ENCODE results near the gene RASGRF1. TPM values are rescaled to one million over a fixed set of nuclear protein-coding genes. Genes with fewer than 3 reads are reported as not detected.
"Not testable (repeated sequence)": the region's sequence is repeated elsewhere in the genome, so short reads cannot be mapped to it uniquely, and the experiment has no call there.

Gene RASGRF1
- polyA plus RNA-seq, 4 donors, result 0.07 to 0.92 (median 0.51) TPM

DNA sequence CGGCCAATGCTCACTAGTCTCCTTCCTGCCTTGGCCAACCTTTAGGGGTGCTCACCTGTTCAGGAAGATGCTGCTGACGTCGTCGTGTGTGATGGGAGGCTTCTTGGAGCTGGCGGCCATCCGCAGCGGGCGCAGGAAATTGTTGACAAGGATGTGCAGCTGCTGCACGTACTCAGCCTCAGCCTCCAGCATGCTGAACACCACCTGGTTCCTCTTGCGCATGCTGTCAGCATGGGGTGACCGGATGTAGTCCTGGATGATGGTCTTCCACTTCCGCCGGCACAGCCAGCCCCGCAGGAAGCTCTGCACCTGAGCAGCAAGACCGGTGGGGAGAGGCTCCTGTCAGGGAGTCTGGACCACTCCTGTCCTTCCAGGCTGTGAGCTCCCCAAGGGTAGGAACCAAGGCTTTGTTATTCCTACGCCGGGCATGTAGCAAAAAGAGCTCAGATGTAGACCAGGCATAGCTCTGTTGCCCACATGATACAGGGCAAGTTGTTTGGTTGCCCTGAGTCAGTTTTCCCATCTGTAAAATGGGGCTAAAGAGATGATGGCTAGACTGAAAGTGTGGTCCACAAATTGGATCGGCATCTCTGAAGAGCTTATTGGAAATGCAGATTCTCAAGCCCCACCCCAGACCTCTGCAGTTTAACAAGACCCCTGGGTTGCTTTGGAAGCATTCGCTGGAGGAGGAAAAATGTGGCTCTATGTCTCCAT, 43.7 kb downstream of the RASGRF1 start:
- DNase-seq (ENCODE audit: low read depth in 4 of 4, low spot score in 3 of 4), result no peak

DNA sequence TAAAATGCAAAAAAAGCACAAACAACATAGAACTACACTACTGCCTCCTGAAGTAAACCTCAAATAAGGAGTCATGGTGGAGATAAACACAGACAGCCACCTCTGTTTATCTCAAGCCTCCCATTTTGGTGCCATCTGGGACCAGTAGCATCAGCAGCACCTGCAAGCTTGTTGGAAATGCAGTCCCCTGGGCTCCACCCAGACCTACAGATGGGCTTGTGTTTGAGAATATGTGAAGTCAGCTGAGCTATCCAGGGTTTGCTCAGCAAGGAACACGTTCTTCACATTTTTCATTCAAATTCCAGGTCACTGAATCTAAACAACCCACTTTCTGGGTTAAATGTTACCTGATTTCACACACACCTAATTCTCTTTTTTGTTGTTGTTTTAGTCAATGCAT, 45.5 kb downstream of the RASGRF1 start:
- no peak for DNase-seq (ENCODE audit: low read depth in 4 of 4, low spot score in 3 of 4)

DNA sequence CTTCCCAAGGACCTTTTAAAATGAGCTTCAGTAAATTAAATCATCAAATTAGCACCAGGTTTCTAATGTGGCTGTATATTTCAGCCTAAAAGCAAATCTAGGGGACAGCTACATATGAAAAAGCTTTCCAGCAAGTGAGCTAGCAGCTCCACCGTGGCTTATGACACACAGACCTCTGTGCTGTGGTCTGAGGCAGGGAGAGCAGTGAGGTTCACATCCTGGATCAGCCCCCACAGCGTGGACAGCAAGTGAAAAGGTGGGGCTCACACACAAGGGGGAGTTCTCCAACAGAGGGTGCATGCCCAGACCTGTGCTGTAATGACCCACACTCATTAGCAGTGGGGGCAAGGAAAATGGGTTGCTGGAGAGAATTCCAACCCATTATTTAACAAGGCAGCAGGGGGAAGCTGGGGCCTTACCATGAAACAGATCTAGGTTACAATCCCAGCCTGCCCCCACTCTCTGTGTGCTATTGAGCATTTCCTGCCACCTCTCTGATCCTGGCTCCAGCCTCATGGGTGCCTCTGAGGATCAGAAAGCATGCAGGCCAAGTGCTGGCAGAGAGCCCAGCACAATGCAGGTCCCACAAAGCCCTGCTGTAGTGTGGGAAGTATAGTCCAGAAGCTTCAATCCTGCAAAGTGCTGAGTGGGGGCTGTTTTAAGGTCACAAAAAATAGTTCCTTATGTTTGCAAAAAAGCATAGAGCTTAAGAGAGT, 48.2 kb downstream of the RASGRF1 start:
- DNase-seq (ENCODE audit: low read depth in 4 of 4, low spot score in 3 of 4), result no peak

DNA sequence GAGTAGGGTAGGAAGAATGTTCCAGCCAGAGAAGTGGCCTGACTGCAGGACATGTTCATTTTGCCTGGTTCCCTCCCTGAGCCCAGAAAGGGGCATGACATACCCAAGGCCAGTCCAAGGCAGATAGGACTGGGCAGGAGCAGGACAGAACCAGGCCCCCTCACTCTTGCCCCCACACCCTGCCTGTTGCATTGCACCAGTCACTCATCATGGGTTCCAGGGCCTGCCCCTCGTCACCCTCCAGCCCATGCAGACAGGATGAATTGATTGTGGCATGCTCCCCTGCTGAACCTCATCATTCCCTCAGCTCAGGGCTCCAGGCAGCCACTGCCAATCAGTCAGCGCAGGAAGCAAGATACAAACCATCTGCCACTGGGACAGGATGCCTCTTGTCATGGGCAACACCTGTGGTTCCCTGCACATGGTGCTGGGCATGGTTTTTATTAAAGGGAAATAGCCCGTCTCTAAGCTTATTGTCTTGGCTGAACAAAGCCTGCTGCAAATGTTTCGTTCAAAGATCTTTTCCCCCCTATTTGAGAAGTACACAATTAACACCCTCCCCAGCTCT, 48.9 kb downstream of the RASGRF1 start:
- no peak for DNase-seq (ENCODE audit: low read depth in 4 of 4, low spot score in 3 of 4)

DNA sequence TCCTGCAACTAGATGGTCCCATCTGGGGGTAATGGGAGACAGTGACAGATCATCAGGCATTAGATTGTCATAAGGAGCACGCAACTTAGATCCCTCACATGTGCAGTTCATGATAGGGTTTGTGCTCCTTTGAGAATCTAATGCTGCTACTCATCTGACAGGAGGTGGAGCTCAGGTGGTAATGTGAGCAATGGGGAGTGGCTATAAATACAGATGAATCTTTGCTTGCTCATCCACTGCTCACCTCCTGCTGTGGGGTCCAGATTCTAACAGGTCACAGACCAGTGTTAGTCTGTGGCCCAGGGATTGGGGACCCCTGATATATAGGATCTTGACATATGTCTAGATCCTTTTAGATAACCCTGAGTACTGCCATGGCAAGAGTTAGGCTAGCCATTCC, 52.7 kb downstream of the RASGRF1 start:
- DNase-seq (ENCODE audit: low read depth in 4 of 4, low spot score in 3 of 4), result no peak

DNA sequence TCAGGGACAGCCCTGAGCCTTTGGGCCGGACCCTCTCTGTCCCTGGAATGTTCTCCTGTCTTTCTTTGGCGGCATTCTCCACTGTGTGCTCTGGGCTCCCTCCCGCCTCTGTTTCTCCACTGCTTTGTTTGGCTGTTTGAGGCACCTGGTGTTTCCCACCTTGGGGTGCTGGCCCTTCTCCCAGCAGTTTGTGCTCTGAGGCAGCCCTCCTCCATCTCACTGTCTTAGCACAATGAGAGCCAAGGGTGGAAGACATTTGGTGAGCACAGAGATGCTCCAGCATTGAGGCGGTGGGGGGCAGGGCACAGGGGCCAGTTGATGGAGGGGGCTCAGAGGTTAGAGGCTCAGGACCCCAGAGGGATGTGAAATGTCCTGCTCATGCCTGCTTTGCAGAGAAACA, 54.3 kb downstream of the RASGRF1 start:
- no peak for DNase-seq (ENCODE audit: low read depth in 4 of 4, low spot score in 3 of 4)

DNA sequence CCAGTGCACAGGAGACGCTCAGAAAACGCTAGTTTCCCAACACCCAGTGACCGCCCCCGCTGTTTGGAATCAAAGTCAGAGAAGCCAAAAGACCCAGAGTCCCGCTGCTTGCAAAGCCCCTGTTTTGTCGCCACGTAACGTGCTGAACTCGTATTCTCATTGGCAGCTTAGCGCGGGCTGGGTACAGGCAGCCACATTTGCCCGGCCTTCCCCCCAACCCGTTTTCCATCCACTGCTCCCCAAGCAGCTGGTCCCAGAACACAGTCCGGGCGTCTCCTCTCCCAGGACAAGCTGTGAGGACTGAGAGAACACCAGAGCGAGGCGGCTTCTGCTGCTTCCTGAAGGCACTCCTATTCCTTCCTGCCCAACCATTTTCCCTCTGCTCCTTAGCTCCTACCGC, 54.8 kb downstream of the RASGRF1 start:
- no peak for DNase-seq (ENCODE audit: low read depth in 4 of 4, low spot score in 3 of 4)

DNA sequence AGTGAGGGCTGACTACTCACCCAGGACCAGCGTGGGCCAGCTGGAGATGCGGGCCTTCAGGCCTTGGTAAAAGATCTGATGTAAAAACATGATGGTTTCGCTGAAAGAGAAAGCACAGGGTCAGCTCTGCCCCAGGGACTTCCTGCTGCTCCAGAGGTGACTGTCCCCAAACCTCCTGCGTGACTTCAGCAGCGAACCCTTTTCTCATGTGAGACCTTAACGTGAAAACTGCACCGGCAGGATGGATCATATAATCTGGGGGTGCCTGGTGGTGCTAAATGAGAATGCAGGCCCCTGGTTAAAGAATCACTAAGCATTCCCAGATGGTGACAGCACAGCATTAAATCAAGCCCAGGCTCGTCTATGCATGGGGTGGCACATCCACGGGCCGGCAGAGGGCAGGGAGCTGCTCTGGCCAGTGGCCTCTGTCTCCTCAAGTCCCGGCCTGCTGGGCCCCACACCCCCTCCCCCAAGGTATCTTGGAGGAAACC, 55.4 kb downstream of the RASGRF1 start:
- peak in 1 of 4 donors; percentile 22 for DNase-seq (ENCODE audit: low read depth in 4 of 4, low spot score in 3 of 4)

DNA sequence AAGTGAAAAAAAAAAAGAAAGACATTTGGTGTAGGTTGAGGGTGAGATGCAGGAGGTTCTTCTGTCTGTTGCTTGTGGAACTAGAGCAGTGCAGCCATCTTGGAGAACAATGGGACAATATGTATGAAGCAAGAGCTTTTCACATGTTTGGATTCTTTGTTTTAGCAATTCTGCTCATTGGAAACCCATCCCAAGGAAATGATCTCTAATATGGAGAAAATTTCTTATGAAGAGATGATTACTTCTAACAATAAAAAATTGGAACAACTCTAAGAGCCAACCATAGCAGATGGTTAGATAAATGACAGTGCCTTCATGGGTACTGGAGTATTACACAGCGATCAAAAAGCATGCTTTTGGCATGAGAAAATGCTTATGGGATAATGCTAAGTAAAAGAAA, 56.3 kb downstream of the RASGRF1 start:
- no peak for DNase-seq (ENCODE audit: low read depth in 4 of 4, low spot score in 3 of 4)

DNA sequence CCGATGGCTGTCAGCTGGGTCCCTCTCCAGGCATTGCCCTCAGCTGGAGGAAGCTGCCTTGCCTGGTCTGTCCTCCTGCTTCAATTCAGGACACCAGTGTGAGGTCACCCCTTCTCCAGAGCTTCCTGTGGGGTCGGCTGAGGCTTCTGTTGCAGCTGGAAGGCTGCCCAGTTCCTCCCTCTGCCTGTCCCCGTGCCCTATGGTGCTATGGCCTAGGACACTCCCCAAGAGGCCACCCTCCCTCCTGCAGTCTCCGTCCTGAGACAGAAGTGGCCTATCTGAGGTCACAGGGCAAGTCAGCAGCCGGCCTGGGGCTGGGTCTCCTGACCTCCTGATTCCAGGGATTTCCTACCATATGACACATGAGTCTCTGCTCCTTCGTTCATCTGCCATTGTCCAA, 57.9 kb downstream of the RASGRF1 start:
- DNase-seq (ENCODE audit: low read depth in 4 of 4, low spot score in 3 of 4), result no peak

DNA sequence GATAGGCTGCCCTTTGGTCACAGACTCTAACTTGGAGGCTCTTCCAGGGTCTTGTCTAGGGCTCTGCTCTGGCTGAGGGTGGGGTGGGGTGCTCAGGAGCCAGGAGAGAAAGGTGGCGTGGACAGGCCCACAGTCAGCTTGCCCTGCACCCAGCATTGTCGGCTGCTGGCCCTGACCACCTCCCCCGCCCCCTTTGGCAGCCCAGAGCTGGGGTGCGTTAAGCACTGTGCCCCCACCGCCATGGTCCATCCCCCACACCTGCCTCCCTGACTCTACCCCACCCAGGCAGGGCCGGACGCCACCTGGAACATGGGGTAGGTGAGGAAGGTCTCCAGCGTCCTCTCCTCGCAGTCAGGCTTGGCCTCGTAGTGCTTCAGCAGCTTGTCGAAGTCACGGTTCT, 58.8 kb downstream of the RASGRF1 start:
- no peak for DNase-seq (ENCODE audit: low read depth in 4 of 4, low spot score in 3 of 4)

DNA sequence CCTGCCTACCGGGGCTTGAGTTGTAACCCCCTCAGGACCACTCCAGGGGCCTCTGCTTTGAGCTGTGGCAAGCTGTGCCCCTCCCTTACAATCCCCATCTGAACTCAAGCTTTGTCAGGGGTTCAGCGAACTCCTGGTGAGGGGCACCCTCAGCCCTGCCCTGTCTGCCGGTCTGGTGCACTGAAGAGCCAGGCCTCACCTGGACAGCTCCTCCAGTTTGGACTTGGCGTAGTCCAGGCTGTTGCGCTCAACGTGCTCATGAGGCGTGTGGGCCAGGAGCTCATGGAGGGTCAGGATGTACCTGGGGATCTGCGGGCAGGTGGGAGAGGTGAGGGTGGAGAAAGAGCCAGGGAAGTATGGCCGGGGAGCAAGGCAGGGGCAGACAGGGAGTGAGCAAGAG, 59.4 kb downstream of the RASGRF1 start:
- no peak for DNase-seq (ENCODE audit: low read depth in 4 of 4, low spot score in 3 of 4)

DNA sequence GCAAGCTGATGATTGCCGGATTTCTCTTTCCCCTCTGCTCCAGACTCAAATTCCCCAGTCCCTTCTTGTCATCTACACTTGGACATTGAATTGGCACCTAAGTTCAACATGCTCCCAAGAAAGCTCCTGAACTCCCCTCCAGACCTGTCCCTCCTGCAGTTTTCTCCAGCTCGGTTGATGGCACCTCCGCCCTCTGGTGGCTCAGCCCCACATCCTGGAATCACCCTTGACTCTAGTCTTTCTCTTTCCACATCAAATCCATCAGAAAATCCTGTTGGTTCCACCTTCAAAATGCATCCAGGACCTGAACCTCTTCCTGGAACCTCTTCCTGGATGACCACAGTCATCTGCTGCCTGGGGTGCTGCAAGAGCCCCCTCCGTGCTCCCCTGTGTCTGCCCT, 60.1 kb downstream of the RASGRF1 start:
- no peak for DNase-seq (ENCODE audit: low read depth in 4 of 4, low spot score in 3 of 4)

DNA sequence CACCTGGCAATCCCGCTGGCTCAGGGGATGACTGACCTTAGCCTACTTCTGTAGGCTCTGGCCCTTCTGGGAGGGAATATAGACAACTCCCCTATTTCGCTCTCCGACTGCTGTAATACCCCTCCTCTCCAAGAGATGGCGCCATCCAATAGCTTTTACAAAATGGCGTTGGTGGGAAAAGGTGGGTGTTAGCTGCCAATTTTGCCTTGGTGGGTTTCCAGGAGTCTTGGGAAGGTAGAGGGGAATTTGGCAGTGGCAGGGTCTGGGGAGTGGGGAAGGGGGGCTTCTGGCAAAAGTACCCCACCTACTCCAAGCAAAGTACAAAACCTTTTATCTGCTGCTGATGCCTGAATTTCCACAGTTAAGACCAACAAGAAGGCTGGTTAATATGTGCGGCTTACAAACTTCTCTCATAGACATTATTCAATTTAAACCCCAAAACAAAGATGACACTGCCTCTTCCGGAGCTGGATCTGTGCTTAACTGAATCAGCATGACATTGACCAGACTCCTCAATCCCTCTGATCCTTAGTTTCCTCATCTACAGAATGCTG, 62.1 kb downstream of the RASGRF1 start:
- no peak for DNase-seq (ENCODE audit: low read depth in 4 of 4, low spot score in 3 of 4)

DNA sequence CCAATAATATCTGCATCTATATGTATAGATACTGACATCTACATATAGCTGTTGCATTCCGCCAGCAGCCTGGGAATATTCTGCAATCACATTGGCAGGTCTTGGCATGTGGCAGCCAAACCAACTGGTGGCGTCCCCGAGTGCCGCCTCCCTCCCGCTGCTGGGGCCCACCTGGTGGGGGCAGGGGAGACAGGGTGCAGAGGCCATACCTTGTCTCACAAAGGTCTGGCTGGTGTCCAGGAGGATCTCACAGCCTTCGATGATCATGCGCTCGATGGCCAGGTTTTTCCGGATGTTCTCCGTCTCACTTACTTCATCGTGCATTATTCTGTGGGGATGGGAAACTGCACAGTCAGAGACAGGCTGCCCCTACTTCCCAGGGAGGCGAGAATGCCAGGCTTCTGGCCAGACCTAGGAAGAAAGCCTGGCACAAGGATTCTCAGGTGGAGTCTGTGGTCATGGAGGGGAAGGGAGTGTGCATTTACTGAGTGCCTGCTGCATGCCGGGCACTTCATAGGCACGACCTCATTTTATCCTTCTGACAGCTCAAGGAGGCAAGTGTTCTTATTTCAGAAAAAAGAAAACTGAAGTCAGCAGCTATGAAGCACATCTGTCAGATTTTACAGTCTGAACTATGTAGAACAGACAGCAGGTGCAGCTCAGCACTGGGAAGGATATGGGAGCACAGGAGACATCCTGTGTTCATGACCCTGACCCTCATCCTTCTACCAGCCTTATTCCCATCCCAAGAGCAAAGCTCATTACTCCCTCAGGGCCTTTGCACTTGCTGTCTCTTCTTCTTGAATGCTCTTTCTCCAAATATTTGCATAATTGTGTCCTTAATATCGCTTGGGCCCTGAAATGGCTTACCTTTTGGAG, 62.8 kb downstream of the RASGRF1 start:
- DNase-seq (ENCODE audit: low read depth in 4 of 4, low spot score in 3 of 4), result no peak

DNA sequence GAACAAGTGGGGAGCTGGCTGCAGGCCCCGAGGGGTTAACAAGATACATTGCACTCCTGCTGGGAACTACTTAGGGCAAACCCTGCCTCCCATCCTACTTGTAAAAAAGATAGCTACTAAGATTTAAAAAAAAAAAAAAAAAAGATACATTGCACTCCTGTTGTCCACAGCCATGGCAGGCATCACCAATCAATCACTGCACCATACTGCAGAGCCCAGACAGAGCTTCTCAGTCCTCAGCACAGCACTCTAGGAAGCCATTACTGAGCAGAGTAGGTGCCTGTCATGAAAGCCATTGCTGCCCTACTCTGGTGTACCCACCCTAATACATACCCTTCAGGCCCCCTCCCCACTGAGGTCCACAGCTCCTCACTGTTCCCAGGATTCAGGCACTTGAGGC, 64.8 kb downstream of the RASGRF1 start:
- no peak for DNase-seq (ENCODE audit: low read depth in 4 of 4, low spot score in 3 of 4)

DNA sequence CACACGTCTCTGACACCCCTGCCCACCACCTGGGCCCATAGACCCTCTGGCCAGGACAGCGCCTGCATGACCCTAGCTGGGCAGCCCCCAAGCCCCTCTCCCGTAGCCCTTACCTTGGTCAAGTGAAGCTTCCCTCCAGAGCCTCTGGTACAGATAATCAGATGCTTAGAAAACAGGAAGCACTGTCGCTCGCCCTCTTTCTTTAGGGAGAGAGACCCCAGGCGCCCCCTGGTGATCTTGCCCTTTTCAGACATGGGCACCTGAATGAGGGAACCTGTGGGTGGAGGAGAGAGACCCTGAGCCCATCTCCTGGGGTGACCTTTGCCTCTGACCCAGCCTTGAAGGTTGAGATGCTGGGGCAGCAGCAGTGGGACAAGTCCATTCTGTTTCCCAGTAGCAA, 65.4 kb downstream of the RASGRF1 start:
- no peak for DNase-seq (ENCODE audit: low read depth in 4 of 4, low spot score in 3 of 4)

DNA sequence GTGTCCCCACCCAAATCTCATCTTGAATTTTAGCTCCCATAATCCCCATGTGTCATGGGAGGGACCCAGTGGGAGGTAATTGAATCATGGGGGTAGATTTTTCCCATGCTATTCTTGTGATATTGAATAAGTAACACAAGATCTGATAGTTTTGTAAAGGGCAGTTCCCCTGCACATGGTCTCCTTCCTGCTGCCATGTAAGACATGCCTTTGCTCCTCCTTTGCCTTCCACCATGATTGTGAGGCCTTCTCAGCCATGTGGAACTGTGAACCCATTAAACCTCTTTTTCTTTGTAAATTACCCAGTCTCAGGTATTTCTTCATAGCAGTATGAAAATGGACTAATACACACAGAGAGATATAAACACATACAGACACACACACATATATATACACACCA, 66.1 kb downstream of the RASGRF1 start:
- DNase-seq (ENCODE audit: low read depth in 4 of 4, low spot score in 3 of 4), result not testable (repeated sequence)

DNA sequence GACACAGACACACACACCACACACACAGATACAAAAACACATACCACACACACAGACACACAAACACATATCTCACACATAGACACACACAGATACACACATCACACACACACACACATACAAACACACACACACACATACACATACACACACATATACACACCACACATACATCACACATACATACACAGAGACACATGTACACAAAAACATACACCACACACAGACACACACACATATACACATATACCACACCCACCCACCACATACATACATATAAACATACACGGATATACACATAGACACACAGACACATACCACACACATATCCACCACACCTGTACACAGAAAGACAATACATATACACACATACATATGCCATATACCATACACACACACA, 66.7 kb downstream of the RASGRF1 start:
- DNase-seq (ENCODE audit: low read depth in 4 of 4, low spot score in 3 of 4), result no peak

DNA sequence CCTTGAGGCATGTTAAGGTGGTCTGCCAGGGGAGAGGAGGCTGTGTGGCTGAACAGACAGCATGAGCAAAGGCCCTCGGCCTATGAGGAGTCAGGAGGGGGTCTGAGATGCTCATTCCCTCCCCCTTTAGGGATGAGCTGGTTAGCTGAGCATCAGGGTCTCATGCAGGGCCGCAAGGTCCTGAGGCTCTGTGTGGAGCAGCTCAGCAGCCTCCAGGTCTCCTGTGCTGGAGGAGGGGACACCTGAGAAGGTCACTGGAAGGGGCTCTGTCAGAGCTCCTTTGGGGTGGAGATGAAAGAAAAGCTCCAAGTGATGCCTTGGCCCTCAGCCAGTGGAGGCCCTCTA, 67.1 kb downstream of the RASGRF1 start:
- DNase-seq (ENCODE audit: low read depth in 4 of 4, low spot score in 3 of 4), result no peak

DNA sequence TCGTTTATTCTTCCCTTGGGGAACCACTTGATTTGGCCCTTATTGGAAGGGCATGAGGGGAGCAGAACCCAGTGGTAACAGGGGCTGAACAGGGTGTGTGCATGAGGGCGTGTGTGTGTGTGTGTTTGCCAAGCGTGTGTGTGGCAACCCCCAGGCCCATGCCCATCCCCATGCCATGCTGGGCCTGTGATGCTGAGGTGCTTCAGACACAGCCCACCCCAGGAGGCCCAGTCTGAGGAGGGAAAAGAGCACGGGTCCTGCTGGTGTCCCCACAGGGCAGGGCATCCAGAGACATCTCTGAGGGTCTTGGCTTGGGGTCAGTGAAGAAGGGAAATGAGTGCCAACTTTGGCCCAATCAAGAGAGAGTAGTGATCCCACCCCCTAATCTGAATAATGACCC, 71.6 kb downstream of the RASGRF1 start:
- no peak for DNase-seq (ENCODE audit: low read depth in 4 of 4, low spot score in 3 of 4)

Measured in left renal pelvis (tissue), 4 donors.